ENCODE measurements around the gene FIGNL2.
"Not testable (repeated sequence)": the region's sequence is repeated elsewhere in the genome, so short reads cannot be mapped to it uniquely, and the experiment has no call there.

The FIGNL2 gene

DNA sequence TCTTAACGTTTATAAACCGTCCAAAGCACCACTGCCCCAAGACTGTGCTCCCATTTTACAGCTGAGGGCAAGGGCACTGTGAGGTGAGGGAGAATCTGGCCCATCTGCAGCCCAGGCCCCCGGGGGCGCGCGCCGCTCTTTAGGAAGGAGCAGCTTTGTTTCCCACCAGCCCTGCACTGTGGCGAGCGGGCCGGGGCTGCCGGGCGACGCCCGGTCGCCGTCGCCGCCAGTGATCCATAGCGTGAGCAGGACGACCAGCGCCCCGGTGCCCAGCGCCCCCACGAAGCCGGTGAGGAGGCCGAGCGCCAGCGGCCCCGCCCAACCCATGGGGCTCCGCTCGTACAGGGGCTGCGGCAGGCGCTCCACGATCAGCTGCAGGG lies 34.6 kb downstream of the FIGNL2 start:
- DNase-seq: no peak

DNA sequence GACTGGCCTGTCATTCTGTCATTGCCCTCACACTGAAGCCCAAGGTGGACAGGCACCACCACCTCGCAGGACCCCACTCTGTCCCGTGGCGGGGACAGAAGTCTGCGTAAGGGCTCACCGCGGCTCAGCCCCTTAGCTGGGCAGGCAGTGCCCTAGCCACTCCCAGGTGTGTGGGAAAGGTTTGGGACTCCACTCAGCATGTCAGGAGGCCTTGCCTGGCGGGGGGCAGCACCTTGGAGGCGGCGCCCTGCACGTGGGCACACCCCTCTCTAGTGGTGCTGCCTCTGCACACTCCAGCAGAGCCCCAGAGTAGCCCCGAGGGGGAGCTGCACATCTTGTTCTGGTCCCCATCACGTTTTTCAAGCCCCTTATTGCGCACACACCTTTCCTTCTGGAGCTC lies 35.6 kb downstream of the FIGNL2 start:
- no peak for DNase-seq

DNA sequence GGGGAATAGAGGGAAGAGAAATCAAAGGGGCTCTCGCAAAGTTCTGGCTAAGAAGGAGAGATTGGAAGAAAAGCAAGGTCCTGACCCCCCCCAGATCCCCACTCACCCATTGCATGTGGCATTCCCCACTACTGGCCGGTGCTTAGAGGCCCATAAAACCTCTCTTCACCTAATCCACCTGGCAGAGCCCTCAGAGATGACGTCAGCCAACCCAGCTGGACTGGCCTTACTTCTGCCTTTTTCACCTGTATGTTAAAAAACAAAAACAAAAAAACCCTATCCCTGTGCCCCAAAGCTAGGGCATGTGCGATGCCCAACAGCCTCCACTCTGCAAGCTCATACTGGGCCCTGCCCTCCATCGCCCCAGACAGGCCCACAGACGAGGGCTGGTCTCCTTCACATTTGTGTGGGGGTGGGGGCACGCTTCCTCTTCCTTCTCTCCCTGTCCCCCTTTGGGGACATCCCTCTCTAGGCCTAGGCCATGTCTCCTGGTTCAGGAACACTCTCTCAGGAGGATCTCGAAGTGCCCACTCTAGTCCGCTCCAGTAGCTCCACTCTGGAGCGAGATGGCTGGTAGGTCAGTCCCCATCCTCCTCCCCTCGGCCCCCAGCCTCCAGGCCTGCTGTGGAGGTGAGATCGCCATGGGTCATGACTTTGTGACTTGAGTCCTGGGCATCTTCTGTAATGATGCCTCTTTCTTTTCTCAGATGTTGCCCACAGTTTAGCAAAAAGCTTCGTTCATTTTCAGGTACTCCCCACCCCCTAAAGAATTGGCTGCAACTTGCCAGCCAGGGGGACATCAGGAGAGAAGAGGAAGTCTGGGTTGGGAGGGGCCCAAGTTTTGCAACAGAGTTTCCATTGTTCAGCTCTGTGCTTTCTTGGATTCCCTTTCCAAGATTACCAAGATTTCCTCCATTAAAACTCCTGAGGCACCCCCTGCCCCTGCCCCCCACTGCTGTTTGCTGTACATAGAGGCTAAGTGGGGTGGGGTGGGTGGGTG lies 37.0 kb downstream of the FIGNL2 start:
- no peak for DNase-seq

DNA sequence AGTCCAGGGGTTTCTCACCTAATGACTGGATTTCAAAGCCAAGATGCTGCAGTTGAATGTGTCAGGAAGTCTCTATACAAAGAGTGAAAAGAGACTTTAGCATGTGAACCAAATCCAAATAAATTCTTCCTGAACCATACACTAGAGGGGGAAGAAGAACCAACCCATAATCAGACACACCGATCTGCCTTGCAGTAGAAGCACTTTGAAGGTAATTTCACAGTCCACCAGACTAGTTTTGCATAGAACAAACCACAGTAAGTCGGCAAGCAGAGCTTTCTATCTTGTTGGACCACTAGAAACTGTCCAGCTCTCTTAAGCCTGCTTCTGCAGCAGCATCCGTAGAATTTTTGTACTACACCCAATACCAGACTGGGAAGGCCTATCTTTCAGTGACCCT lies 39.3 kb downstream of the FIGNL2 start:
- DNase-seq: no peak

DNA sequence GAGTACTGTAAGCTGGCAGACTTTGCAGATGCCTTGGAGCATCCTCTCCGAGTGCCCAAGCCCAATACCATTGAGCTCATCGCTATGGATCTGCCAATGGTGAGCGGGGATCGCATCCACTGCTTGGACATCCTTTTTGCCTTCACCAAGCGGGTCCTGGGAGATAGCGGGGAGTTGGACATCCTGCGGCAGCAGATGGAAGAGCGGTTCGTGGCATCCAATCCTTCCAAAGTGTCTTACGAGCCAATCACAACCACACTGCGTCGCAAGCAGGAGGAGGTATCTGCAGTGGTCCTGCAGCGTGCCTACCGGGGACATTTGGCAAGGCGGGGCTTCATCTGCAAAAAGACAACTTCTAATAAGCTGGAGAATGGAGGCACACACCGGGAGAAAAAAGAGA lies 41.6 kb downstream of the FIGNL2 start:
- no peak for DNase-seq

DNA sequence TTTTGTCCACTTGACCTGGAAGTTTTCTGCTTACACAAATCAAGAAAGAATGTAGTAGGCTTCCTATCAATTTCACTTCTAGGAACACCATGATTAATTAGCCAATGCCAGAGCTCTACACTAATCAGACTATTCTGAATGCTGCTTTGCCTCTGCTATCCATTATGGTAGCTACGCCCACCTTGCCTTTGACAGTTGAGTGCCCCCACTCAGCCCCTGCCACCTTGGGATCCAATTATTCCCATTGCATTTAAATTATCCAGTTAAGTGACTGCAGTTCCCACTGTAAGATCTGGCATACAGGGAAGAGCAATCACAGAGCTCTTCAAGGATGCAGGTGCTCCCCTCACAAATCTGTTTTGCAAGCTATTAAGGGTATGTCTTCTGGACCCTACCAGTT lies 47.5 kb downstream of the FIGNL2 start:
- no peak for DNase-seq

DNA sequence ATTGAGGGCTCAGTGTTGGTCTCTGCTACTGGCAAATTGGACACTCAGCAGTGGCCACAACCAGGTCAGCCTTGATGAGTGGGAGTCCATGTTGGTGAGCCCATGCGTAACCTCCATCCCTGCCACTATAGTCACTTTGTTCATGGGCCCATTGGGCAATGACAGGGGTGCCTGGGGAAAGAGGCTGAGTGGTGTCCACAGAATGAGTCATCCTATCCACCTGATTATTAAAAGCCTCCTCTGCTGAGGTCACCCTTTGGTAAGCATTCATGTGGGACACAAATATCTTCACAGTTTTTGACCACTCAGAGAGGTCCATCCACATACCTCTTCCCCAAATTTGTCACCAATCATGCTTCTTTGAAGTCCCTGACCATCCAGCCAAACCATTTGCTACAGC lies 50.0 kb downstream of the FIGNL2 start:
- DNase-seq: no peak

DNA sequence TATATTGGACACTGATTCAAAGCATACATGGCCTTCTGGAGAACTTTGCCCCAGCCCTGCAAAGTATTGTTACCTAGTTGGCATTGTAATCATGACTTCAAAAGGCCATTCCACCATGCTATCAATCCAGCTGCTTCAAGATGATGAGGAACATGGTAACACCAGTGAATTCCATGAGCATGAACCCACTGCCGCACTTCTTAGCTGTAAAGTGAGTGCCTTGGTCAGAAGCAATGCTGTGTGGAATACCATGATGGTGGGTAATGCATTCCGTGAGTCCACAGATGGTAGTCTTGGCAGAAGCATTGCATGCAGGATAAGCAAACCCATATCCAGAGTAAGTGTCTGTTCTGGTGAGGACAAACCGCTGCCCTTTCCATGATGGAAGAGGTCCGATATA lies 50.5 kb downstream of the FIGNL2 start:
- not testable (repeated sequence) for DNase-seq

DNA sequence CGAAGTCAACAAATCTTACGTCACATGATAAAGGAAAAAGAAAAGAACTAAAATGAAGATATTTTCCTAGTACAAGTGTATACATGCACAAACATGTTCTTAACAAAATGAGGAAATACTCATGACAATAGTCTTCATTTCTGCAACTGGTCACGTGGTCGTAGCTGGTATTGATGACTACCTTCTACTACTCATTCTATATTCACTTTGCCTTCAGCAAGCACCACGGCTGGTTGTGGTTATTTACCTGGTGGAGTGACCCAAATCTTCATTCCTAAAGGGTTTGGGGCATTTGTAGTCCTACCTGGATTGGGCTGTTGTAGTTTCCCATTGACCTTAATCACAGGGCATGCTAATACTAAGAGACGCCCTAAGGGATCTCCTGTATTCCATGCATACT lies 51.2 kb downstream of the FIGNL2 start:
- no peak for DNase-seq

DNA sequence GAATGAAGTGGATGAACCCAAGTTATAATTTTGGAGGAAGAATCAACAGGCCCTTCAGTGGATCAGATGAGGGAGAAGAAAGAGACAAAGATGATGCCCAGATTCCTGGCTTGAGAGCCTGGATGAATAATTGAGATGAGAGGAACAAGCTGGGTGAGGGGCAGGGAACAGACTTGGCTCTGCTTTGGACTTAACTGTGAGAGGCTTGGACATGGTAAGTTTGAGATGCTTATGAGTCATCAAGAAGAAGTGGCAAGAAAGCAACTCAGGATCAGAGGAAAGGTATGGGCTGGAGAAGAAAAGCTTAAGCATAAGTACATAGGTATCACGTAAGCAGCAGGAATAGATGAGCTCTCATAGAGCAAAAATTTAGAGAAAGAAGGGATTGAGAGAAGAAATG lies 55.3 kb downstream of the FIGNL2 start:
- DNase-seq: no peak

DNA sequence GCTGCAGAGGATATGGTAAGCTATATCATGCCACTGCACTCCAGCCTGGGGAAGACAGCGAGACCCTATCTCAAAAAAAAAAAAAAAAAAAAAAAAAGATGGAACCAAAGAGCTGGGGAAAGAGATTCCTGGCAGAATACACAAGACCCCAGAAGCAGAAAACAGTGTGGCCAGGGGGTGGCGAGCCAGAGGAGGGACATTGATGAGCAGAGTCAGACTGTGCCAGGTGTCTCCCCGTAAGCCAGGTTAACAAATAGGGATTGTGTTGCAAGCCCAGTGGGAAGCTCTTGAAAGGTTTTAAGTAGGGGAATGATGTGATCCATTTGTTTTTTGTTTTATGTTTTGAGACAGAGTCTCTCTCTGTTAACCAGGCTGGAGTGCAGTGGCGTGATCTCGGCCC lies 56.1 kb downstream of the FIGNL2 start:
- no peak for DNase-seq

DNA sequence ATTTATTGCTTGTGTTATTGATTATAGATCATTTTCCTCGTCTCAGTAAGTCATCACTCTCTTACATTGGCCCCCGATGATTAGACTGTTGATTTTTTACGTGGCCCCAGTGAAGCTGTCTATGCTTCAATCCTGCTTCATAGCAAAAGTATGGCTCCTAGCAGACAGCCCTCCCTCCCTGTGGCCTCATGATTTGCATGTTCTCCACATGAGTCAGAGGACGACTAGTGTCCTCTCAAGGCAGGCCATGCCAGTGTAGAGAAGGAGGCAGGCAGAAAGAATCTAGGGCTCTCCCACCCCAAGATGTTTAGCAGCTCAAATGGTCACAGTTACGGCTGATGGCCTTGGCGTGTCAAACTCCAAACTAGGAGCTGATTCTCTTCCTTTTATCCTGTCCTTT lies 59.6 kb downstream of the FIGNL2 start:
- no peak for DNase-seq

DNA sequence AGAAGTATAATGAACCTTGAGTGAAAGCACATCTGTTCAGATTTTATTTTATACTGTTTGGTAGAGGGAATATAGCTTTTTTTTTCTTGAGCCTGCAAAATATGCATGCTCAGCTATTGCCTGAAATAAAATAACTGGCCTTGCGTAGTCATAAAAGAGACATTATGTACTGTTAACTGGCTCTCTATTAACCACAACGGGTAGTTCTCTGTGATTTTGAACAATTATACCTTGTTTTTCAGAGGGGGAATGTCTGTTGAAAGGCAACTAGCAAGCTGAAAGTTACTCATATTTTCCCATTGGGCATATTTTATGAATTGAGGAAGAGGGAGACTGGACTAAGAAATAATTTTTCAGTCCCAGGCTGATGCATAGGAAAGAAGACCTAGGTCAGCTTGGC lies 62.6 kb downstream of the FIGNL2 start:
- DNase-seq: no peak

DNA sequence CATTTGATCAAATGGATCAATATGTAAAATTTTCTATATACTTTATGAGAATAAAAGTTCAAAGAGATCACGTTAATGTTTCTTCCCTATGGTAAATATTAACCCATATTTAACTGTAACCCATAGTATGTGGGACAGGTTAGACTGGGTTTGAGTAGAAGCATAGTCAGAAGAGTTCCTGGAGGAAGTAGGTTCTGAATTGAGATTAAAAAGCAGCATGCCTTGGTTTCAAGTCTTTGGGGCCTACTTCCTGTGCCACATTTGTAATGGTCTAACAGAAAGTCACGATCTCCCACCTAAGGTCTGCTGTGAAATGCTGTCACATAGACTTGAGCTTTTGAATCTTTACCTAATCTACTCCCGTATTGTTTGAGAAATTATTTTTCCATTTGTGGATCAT lies 63.8 kb downstream of the FIGNL2 start:
- DNase-seq: no peak

DNA sequence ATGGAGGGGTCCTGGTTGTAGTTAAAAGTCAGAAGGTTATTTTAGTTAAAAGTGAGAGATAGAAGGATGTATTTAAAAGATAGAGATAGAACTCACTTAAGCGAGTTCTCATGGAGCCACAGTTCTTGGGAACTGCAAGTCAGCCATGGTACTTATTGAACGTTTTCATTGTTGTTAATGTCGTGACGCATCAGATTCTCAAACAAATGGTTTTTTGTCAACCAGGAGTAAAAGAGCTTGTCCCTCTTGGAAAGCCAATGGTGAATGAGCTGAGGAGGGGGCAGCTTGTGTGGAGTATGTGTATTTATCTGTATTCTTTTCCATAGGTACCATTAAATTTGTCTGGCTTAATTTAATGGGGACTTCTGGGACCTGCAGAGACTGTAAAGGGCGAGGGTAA lies 68.6 kb downstream of the FIGNL2 start:
- DNase-seq: no peak

DNA sequence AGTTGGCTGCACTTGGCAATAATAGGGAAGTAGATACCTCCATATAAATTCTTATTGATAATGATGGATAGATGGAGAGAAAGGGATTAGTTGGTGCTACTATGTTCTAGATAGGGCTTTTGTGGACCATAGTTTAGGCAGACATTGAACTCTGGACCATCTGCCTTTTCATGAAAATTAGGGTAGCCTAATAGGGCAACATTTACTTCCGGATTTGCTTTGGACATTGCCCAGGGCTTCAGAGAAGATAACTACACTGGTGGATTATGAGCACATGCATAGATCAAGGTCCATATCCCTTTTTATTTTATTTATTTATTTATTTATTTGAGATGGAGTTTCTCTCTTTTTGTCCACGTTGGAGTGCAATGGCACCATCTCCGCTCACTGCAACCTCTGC lies 70.5 kb downstream of the FIGNL2 start:
- DNase-seq: no peak

DNA sequence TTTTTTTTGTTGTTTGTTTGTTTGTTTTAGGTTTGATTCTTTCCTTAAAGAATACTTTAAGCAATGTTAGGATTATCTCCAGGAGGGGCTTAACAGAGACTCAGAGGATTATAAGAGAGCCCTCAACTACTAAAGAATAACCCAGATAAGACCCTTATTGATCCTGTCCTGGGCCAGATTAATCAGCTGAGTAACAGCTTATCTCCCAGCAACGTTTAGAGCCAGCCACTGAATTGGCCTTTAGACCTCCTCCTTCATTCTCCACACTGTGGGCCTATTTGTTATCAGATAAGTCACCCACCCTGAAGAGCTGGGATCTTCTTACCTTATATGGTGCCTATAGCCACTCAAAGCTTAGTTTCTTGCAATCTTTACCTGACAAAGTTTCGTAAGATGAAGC lies 71.1 kb downstream of the FIGNL2 start:
- no peak for DNase-seq

DNA sequence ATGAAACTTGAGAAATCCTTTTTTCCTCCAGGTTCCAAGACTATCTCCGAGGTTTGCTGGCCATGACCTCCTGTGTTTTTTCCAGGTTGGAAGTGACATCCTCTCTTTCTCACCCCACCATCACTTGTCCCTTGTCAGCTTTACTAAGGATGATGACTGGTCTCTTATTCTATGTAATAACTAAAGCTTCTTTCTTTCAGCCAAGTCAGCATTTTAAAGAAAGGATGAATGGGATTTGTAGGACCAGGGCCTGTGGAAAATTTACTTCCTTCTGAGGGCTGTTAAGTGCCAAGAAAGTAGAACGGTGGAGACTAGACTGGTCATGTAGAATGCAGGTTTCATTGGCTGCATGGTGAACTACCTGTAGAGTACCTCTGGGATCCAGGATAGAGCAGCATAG lies 73.6 kb downstream of the FIGNL2 start:
- no peak for DNase-seq

DNA sequence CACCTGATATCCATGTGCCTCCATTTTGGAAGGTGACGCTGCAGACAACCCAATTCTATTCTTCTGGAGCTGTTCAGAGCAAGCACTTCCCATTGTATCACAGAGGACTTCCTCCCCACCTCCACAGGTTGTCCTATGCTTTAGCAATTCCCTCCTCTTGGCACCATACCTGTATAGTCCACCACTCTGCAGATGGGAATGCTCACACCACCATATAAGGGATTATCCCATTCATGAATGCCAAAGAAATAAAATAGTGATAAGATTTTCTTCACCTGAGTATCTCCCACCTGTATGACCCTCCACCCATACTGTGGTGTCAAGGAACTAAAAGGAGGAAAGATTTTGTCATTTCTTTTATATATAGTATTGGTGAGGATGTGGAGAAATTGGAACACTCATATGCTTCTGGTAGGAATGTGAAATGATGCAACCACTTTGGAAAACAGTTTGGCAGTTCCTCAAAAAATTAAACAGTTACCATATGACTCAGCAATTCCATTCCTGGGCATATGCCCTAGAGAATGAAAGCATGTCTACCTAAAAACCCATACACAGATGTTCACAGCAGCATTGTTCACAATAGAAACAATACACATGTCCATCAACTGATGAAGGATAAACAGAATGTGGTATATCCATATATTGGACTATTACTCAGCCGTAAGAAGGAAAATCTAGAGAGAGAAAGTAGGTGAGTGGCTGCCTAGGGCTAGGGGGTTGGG lies 75.2 kb downstream of the FIGNL2 start:
- no peak for DNase-seq

DNA sequence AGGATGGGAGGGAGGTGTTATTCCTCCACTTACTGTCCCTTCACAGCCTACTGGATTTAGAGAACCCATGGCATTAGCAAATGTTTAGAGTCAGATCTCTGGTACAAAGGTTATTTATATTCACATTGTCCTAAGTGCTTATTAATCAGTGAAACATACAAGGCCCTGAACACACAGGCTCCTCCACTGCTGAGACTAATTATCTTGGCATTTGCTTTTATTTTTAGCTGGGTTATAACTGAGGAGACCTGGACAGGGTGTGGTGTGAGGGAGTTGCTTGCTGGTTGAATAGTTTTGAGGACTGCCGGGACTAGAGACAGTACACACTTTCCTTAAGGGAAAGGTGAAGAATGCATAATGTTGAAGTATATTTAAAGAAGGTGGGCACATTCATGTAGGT lies 77.5 kb downstream of the FIGNL2 start:
- DNase-seq: no peak

Measured in NCI-H2029 treated with DMSO at 0.1 percent for 48 hours (cell line).